Fibroblast of upper back skin (primary cell): Measurements from ENCODE around the gene ITK.

Experiments
- DNase-seq: peaks from one replicate; pipeline ENCODE4 v3.0.0-alpha.2; 2013

ITK gene

DNA sequence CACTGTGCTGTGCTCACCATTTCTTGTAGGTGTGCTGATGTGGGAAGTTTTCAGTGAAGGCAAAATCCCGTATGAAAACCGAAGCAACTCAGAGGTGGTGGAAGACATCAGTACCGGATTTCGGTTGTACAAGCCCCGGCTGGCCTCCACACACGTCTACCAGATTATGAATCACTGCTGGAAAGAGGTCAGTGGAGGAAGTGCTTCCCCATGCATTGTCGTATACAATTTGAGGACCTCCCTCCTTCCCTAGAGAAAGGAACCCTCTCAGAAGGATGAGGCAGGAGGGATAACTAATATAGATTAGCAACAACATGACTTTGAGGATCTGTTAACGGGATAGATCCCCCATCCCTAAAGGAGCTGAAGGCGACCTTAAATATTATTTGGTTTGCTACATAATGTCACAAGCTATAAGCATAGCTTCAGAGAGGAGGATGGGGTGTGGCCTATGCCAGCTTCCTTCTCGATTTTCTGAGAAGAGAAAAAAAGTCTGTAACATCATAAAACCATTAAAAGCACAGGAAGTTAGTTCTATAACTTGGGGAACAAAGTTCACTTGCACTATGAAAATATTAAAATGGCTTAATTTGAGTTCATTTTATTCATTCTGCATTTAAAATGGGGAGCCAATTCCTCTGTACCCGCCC lies 68.3 kb downstream of the ITK start:
- no peak for DNase-seq

DNA sequence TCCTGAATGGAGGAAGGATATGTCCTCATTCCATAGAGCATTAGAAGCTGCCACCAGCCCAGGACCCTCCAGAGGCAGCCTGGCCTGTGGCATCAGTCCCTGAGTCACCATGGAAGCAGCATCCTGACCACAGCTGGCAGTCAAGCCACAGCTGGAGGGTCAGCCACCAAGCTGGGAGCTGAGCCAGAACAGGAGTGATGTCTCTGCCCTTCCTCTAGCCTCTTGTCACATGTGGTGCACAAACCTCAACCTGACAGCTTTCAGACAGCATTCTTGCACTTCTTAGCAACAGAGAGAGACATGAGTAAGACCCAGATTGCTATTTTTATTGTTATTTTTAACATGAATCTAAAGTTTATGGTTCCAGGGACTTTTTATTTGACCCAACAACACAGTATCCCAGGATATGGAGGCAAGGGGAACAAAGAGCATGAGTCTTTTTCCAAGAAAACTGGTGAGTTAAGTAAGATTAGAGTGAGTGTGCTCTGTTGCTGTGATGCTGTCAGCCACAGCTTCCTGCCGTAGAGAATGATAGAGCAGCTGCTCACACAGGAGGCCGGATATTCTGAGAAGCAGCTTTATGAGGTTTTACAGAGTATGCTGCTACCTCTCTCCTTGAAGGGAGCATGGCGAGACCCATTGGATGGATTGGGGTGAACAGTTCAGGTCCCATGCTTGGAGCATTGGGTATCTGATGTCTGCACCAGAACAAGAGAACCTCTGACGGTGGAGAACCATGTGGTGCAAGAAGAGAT lies 72.2 kb downstream of the ITK start:
- peak; percentile 40 for DNase-seq

DNA sequence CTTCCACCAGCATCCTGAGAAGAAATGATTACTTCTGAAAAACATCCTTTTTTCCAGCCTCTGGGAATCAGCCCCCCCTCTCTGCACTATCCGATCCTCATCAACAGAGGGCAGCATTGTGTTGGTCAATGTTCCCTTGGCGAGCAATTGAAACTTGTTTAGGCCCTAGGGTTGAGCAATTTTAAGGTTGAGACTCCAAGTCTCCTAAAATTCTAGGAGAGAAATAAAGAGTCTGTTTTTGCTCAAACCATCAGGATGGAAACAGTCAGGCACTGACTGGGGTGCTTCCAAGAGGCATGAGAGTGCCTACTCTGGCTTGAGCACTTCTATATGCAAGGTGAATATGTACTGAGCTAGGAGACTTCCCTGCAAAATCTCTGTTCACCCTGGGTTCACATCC lies 72.9 kb downstream of the ITK start:
- DNase-seq = peak; percentile 54

DNA sequence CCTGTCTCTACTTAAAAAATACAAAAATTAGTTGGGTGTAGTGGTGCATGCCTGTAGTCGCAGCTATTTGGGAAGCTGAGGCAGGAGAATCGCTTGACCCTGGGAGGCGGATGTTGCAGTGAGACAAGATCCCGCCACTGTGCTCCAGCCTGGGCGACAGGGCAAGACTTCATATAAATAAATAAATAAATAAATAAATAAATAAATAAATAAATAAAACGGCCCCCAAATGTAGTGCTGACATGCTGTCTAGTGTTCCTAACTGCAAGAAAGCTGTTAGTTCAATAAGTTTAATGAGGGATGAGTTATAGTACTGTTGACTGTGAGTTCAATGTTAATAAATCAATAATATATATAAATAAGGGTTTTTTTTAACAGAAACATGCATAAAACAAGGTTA lies 77.8 kb downstream of the ITK start:
- DNase-seq = no peak

DNA sequence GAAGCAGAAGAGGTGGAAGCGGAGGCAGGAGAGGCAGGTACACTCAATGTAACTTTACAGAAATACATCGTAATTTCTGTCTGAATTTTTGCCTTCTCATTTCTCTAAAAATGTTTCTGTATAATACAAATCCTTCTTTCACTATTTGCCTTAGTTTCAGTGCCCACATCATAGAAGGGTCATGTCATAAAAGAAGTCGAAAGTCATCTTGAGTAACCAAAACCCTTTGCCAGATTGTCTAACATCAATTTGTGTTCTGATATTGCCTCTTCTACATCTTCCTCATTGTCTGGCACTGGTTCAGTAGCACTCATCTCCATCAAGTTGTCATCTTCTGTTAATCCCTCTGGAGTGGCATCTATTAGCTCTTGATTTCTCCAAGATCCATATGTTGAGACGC lies 79.1 kb downstream of the ITK start:
- DNase-seq = no peak

DNA sequence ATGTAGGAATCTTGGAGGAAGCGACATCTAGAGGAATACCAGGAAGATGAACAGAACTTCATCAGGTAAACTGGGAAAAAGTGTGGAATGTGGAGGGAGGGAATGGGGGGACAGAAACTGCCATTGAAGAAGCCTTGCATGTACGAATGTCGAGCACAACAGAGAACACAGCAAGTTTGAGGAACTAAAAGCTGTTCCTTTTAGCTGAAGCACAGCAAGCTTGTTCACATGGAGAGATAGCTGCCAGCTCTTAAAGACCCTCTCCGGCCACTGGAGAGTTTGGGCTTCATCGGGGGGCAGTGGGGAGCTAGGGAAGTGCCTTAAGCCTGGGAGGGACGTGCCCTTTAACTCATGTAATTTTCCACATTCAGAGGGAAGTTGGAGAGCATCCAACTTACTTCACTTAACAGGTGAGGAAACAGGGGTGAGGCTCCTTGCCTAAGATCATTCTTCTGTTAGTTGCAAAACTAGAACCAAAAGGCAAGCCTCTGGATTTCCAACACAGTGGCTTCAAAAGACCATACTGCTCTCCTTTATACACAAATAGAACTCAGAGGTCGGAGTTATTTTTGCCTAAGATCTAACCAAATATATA lies 83.0 kb downstream of the ITK start:
- no peak for DNase-seq

DNA sequence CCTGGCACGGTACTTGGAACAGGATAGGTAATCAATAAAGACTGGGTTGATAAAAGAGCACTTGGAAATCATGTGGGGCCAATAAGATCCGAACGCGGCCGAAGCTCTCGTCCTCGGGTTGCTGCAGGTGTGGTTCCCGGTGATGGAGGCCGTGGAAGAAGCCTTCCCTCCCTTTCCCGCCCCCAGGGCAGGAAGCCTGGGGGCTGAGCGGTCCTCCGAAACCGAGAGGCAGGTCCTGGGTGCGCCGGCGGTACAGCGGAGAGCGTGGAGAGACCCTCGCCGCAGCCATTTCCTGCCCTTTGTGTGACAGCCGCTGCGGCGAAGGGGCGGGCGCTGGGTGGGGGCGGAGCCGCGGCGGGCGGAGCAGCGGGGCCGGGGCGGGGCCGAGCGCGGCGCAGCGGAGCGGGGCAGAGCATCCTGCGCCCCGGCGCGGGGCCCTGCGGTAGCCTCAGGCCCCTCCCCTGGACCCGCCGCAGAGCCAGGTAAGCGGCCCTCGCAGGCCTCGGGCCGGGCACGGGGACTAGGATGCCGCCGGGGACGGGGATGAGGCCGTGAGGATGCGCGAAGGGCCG lies 85.2 kb downstream of the ITK start, which contains the start of gene CYFIP2:
CYFIP2 (plus strand) TSS at position 410 of the 572 bp plus-strand sequence. CDS start 19,239 bp downstream, outside the sequence.
- DNase-seq = no peak

DNA sequence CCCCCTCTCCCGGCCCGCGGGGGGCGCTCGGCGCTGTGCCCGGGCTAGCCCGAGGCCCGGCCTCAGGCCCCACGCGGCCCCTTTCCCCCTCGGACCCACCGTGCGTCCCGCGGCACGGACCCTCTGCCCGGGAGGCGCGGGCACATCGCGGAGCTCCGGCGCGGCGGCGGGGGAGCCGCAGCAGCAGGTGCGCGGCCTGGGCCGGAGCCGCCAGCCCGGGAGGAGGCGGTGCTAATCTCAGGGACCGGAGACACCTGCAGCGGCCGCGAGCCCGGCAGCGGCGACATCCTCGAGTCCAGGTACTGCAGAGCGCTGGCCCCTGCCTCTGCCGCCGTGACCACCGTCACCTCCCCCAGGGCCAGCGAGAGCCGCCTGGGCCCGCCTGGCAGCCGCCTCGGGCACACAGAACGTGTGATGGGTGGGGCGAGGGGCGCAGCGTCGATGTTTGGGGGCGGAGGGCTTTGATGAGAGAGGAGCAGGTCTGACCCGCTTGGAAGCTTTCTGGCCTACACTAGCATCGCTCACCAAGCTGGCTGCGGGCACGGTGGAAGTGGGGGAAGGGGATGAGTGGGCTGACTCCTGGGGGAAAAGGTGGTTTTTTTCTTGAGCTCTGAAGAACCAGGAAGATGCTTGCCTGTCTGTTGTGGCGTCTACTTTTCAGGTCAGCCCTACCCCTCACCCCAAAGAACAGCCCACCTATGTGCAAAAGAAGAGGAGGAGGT lies 85.8 kb downstream of the ITK start:
- DNase-seq = no peak

DNA sequence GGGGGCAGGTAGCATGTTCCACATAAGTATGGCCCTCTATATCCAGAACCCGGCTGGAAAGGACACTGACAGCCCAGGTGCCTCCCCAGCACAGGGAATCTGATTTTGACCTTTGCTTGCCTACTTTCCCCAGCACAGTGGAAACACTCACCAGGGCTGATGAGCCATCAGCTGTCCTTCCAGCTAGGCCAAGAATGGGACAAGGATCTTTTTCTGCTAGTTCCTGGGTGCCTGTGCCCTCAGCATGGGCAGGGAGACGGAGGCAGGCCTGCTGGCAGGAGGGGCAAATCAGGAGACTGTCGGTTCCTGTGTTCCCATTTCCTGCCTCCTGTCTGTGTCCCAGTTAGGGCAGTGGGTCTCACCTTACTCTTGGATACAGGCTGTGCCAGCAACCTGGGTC lies 86.4 kb downstream of the ITK start:
- DNase-seq = no peak

DNA sequence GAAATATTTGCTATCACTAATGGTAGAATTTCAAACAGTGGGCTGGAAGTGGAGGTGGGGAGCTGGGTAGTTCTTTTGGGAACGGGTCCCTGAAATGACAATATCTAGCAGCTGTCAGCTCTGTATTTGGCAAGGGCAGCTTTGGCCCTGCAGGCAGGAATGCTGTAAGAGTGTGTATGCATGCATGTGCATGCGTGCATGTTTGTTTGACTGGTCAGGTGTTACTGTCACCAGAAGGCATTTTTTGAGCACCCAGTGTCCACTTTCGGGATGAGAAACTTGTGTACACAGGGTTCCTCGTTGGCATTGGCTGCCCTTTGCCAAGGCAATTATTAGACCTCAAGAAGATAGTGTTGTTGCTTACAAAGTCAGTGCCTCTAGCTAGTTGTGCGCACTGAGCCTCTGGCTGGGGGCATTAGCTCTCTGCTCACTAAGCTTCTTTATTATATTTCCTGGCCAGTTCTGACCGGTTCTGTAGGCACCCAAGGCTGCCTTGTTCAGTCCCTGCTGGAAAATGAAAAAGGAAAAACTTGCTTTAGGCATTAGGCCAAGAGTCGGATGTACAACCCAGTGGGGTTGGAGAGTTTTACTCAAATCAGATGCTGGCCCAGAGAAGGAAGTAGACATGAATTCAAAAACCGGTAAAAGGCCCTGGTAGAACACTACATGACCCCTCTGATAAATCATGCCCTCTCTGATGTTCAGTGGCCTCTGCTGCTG lies 87.3 kb downstream of the ITK start:
- no peak for DNase-seq

DNA sequence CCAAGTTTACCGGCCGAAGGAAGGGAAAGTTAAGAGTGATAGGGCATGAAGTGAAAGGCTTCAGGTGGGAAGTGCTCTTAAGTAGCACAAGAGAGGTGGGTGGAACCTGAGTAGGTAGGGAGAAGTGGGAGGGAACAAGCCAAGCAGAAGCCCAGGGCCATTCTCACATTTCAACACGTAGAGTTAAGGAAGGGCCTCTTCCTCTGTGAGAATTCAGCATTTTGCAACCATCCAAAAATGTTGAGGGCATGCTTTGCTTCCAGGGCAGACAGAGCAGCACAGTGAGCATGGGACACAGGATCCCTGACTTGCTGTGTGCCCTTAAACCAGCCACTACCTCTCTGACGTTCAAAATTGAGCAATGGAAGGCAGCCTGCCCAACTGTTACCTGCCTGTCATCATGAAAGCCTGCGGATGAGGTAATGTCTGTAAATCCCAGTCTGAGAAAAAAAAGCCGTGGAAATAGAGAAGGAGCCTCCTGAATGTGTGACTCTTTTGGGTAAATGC lies 88.6 kb downstream of the ITK start:
- no peak for DNase-seq

DNA sequence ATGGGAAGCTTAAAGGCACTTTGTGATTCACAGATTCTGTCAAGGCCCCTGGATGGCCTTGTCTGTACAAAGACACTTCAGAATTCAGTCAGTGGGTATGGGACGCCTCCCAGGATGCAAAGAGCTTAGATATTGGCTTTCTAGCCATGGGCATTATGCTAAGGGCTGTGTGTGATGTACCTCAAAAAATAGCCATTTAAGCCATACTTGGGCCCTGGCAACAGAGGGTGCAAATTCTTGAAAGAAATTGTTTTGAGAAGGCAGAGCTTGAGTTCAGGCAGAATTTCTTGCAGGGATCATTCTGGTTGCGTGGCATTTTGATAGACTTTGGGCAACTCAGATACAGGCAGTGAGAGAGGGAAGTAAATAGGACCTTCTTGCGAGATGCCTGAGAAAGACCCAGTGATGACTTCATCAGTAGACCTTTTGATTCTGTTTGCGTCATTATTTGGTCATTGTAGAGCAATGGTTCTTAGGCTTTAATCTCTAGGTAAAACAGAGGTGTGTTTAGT lies 89.2 kb downstream of the ITK start:
- no peak for DNase-seq

DNA sequence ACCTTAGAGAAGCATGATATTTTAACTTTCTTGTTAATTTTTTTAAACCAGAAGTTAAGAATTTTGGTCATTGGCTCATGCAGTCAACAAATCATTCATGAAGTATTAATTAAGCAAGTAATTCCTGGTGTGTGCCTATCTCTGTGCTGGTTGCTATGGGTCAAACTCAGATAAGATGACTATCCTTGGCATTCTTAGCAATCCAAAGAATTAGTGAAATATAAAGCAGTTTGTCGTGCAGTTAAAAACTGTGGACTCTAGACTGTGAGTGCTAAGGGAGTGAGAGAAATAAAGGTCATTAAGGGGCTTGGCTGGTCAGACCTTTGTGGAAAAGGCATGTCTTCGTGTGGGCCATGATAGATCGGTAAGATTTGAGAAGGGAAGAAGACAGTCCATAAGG lies 90.1 kb downstream of the ITK start:
- no peak for DNase-seq

DNA sequence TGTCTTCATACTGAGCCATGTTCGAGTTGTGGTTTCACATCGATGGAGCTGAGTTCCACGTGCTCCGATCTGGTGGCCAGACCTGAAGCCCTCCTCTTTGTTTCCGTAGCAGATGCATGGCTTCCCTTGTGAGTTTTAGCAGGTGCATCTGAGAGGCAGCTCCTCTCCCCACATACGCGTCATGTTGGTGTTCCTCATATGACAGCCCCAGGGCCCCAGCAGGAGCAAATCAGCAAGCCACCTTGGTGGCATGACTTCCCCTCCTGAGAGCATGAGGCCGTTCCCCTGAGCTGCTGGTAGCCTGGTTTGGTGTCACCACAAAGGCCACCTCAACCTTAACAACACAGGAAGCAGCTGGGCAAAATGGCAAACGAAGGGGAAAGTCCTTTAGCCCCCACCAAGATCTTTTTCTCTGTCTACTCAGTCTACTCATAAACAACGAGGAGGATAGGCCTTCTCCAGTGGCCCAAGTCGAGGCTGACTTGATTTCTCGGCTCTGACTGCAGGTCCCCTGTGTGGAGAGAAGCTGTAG lies 91.2 kb downstream of the ITK start:
- no peak for DNase-seq

DNA sequence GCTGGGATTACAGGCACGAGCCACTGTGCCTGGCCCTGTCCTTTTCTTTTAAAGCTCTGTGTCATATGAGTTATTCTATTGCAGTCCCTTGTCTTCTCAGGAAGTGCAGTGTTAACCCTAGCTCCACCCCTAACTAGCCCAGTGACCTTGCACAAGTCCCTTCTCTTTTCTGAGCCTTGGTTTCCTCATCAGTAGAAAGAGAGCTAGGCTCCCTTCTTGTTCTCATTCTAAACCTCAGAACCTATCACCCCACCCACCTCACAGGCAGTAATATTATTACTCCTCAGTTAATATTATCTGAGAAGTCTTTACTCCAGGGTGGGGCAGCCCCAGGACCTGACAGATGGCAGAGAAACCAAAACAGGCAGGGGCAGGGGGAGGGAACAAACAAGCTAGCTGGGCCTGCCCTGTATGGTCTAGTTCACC lies 92.5 kb downstream of the ITK start:
- no peak for DNase-seq

DNA sequence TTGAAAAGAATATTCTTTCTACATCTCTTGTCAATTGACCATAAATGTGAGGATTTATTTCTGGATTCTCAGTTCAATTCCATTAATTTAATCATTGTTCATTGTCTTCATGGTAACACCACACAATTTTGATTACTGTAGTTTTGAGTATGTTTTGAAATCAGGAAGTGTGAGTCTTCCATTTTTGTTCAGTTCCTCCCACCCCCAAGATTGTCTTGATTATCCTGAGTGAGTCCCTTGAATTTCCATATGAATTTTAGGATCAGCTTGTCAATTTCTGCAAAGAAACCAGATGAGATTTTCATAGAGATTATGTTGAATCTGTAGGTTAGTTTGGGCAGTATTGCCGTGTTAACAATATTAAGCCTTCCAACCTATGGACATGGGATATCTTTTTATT lies 94.8 kb downstream of the ITK start:
- DNase-seq = no peak

DNA sequence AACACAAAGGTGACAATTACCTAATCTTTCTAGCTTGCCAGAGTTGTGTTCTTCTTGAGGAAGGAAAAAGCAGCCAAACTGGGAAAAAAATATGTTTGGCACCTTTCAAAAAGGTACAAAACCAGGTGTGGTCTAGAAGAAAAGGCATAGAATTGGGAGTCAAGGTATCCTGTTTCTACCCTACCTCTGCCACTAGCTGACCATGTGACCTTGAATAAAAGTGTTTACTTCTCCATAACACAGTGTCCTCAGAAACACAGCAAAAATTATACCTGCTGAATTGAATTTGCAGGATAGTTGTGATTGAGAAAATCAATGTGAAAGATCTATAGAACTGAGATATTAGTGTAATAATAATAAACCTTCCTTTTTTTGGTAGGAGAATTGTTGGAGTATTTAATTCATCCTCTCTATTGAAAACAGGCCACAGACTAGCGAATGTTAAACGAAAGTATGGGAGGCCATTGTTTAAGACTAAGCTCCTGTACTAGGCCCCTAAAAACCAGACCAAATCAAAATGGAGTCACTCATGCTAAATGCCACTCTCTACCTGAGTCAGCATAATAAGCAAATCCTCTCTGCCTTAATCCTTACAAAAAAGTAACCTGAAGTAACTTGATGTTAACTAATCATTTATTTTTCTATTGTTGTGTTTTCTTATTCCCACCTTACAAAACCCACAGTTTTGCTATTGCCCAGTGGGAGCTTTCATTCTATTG lies 97.8 kb downstream of the ITK start:
- DNase-seq = no peak

DNA sequence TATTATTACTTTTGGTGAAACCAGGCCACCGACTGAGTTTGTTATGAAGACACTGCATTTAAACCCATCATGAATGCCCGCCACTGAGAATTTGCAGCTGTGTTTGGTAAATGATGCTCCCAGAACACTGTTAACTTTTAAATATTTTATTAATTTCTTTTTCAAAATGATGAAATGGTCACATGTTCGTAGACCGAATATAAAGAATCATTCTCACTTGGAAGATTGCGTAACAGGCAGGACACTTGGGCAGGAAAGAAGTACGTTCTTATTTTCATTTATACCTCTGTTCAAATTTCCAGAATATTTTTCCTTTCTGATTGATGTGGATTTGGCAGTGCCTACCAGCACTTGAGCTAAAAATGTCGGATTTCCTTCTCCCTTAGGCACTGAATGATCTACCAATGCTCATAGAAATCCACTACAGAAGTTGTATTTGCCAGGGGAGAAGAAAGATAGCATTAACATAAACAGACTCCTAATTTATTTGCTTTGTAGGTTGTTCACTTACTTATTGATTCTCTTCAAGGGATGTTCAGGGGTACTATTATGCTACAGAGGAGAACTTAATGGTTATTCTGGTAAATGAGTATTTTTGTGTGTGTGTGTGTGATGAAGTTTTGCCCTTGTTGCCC lies 99.1 kb downstream of the ITK start:
- no peak for DNase-seq

DNA sequence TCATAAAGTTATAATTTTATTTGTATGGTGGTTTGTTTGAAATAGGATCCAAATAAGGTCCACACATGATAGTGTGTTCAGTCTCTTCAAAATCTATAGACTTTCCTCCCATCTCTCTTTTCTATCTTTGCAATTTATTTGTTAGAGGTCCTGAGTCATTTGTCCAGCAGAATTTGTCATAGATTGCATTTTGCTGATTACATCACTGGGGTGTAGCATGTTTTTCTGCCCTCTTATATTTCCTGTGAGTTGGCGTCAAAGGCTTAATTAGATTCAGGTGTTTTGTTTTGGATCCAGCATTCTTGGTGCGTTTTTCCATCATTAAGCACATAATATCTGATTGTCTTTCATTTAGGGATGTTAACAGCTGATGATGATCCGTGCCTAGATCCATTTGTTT lies 100.3 kb downstream of the ITK start:
- peak; percentile 75 for DNase-seq

DNA sequence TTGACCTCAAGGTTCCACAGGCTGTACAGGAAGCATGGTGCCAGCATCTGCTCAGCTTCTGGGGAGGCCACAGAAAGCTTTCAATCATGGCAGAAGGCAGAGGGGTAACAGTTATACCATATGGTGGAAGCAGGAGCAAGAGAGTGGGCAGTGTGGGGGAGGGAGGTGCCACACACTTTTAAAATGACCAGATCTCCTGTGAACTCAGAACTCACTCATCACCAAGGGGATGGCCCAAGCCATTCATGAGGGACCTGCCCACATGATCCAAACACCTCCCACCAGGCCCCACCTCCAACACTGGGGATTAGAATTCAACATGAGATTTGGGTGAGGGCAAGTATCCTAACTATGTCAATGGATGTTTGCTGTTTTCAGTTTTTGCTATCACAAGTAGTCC lies 101.5 kb downstream of the ITK start:
- DNase-seq = no peak

DNA sequence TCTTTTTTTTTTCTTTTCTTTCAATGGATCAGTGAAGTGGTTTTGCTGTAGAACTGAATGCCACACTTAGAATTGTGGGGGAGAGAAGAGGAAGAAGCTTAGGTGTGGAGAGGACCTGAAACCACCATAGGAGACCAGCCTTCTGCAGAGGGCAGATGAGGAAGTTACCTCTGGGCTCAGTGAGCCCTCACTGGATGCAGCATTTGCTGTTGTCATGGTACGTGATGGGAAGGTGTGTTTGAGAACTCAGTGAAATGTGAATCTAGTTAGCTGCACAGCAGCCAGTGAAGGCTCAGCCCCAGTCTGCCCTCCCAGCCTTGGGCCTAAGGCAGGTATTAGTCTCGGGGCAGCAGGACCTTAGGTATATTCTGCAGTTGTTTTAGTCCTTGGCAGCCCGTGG lies 102.8 kb downstream of the ITK start:
- DNase-seq = no peak
